SU-DHL-6 (cell line): ENCODE measurements around the gene PIEZO1.

ENCODE experiments used
- H2AFZ ChIP-seq: fragments of 200-600 bp; sonication (generic); 2 replicates; pipeline ENCODE4 v1.6.1; 2014; ENCODE audit warnings: low read depth, mild to moderate bottlenecking, moderate library complexity, mixed read lengths, antibody characterized with exemption, low read length; ENCODE audit not compliant: severe bottlenecking
- H3F3A ChIP-seq: fragments of 200-600 bp; shearing (Covaris generic); 2 replicates; pipeline ENCODE4 v1.6.0; 2016; ENCODE audit warnings: antibody characterized with exemption, mild to moderate bottlenecking; ENCODE audit not compliant: insufficient read depth
- H3K27ac ChIP-seq: fragments of 200-600 bp; sonication (generic); 2 replicates; pipeline ENCODE4 v1.5.1; 2016; ENCODE audit warnings: low read depth, mild to moderate bottlenecking, low read length, moderate library complexity, mixed read lengths
- H3K27me3 ChIP-seq: fragments of 200-600 bp; sonication (generic), shearing (Covaris generic); 2 replicates; pipeline ENCODE4 v1.6.0; 2014; ENCODE audit warnings: mild to moderate bottlenecking, low read length
- H3K36me3 ChIP-seq: fragments of 200-600 bp; sonication (generic); 2 replicates; pipeline ENCODE4 v1.6.1; 2014; ENCODE audit warnings: mild to moderate bottlenecking, low read length, mixed read lengths
- H3K4me2 ChIP-seq: fragments of 300-600, 200-600 bp; shearing (Covaris generic), sonication (generic); 2 replicates; pipeline ENCODE4 v1.6.0; 2014; ENCODE audit warnings: low read length, low read depth, mild to moderate bottlenecking; ENCODE audit not compliant: poor library complexity, severe bottlenecking
- H3K4me3 ChIP-seq: fragments of 200-600 bp; sonication (generic); 2 replicates; pipeline ENCODE4 v1.5.1; 2014; ENCODE audit warnings: antibody characterized with exemption, low read length, mild to moderate bottlenecking, mixed read lengths; ENCODE audit not compliant: insufficient read depth, poor library complexity, severe bottlenecking
- H3K79me2 ChIP-seq: fragments of 200-600 bp; sonication (generic); 2 replicates; pipeline ENCODE4 v1.6.1; 2014; ENCODE audit warnings: mild to moderate bottlenecking, low read length, moderate library complexity; ENCODE audit not compliant: insufficient read depth
- H3K9ac ChIP-seq: fragments of 200-600 bp; sonication (generic); 2 replicates; pipeline ENCODE4 v1.7.0; 2014; ENCODE audit warnings: mild to moderate bottlenecking, low read length
- H3K9me2 ChIP-seq: fragments of 200-600 bp; sonication (generic); replicated peaks from 2 replicates; pipeline ENCODE4 v1.6.1; 2014; ENCODE audit warnings: low read length; ENCODE audit not compliant: insufficient read depth
- H3K9me3 ChIP-seq: fragments of 200-600 bp; sonication (generic); 2 replicates; pipeline ENCODE4 v1.6.1; 2014; ENCODE audit warnings: low read length, mixed read lengths; ENCODE audit not compliant: insufficient read depth
- H4K20me1 ChIP-seq: fragments of 200-600 bp; sonication (generic); 2 replicates; pipeline ENCODE4 v1.6.1; 2014; ENCODE audit warnings: low read depth, mild to moderate bottlenecking, antibody characterized with exemption, low read length, moderate library complexity, mixed read lengths
- EZH2phosphoT487 ChIP-seq: fragments of 200-600 bp; sonication (generic), shearing (Covaris generic); conservative IDR thresholded peaks from 2 replicates; pipeline ENCODE4 v1.6.1; 2018; ENCODE audit warnings: mild to moderate bottlenecking, antibody characterized with exemption, low read length, moderate library complexity, mixed read lengths
- TF ChIP-seq, protein P1 (sequence below): fragments of 200-600 bp; sonication (generic); IDR thresholded peaks from one replicate; pipeline ENCODE4 v1.5.1; 2017; ENCODE audit warnings: antibody characterized with exemption, mild to moderate bottlenecking, low read length, moderate library complexity; ENCODE audit not compliant: insufficient read depth, poor library complexity, severe bottlenecking

PIEZO1 gene

GRCh38 chr16:88827727-88828126, 42.7 kb upstream of the PIEZO1 start:
- no peak overlapping the region for H3K4me2 ChIP-seq

GRCh38 chr16:88826070-88826840, 41.2 kb upstream of the PIEZO1 start:
- no peak overlapping the region for H3K27ac ChIP-seq
- H4K20me1 ChIP-seq = no peaks in the 10 kb centered on the region
- no peak overlapping the region for H3K9ac ChIP-seq
- no peaks in the 10 kb centered on the region for H3K36me3 ChIP-seq
- no peak overlapping the region for H2AFZ ChIP-seq
- H3K4me3 ChIP-seq = no peak overlapping the region
- H3K79me2 ChIP-seq = no peaks in the 10 kb centered on the region
- H3K9me3 ChIP-seq = no peaks in the 10 kb centered on the region
- TF ChIP-seq, protein P1, sequence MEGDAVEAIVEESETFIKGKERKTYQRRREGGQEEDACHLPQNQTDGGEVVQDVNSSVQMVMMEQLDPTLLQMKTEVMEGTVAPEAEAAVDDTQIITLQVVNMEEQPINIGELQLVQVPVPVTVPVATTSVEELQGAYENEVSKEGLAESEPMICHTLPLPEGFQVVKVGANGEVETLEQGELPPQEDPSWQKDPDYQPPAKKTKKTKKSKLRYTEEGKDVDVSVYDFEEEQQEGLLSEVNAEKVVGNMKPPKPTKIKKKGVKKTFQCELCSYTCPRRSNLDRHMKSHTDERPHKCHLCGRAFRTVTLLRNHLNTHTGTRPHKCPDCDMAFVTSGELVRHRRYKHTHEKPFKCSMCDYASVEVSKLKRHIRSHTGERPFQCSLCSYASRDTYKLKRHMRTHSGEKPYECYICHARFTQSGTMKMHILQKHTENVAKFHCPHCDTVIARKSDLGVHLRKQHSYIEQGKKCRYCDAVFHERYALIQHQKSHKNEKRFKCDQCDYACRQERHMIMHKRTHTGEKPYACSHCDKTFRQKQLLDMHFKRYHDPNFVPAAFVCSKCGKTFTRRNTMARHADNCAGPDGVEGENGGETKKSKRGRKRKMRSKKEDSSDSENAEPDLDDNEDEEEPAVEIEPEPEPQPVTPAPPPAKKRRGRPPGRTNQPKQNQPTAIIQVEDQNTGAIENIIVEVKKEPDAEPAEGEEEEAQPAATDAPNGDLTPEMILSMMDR = no peak
- TF ChIP-seq EZH2phosphoT487 = no peak
- no peaks in the 10 kb centered on the region for H3K9me2 ChIP-seq
- no peaks in the 10 kb centered on the region for H3K27me3 ChIP-seq
- no peak overlapping the region for H3K4me2 ChIP-seq
- H3F3A ChIP-seq = no peaks in the 10 kb centered on the region

More at GRCh38 chr16:88827727-88828126, 42.7 kb upstream of the PIEZO1 start:
- Histone ChIP-seq H2AFZ (no peak overlapping the region), H3K4me3 (no peak overlapping the region), H3K36me3 (no peaks in the 10 kb centered on the region), H3K79me2 (no peaks in the 10 kb centered on the region), H3K27me3 (no peaks in the 10 kb centered on the region), H3F3A (no peaks in the 10 kb centered on the region), H3K27ac (no peak overlapping the region), H4K20me1 (no peaks in the 10 kb centered on the region), H3K9ac (no peak overlapping the region), H3K9me3 (no peaks in the 10 kb centered on the region), H3K9me2 (no peaks in the 10 kb centered on the region)
- TF ChIP-seq EZH2phosphoT487 = no peak
- TF ChIP-seq, protein P1 = no peak

DNA sequence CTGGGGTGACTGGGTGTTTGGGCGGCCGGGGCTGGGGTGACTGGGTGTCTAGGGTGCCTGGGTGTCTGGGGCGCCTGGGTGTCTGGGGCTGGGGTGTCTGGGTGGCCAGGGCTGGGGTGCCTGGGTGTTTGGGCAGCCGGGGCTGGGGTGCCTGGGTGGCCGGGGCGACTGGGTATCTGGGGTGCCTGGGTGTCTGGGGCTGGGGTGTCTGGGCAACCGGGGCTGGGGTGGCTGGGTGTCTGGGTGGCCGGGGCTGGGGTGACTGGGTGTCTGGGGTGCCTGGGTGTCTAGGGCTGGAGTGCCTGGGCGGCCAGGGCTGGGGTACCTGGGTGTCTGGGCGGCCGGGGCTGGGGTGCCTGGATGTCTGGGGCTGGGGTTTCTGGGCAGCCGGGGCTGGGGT, 40.1 kb upstream of the PIEZO1 start:
- TF ChIP-seq EZH2phosphoT487 = no peak
- TF ChIP-seq, protein P1 = no peak
- Histone ChIP-seq H3F3A (no peaks in the 10 kb centered on the region), H3K4me2 (no peak overlapping the region), H3K9me2 (no peaks in the 10 kb centered on the region), H3K79me2 (no peaks in the 10 kb centered on the region), H4K20me1 (no peaks in the 10 kb centered on the region), H2AFZ (no peak overlapping the region), H3K4me3 (no peak overlapping the region), H3K9ac (no peak overlapping the region), H3K27ac (no peak overlapping the region), H3K36me3 (no peaks in the 10 kb centered on the region), H3K27me3 (no peaks in the 10 kb centered on the region), H3K9me3 (no peaks in the 10 kb centered on the region)
